GM21723 (cell line): ENCODE results near the gene RIC3.

Experiments
- ATAC-seq: cut with Tn5 transposase; IDR thresholded peaks from one replicate; pipeline ENCODE4 v1.9.1; 2021; ENCODE audit warnings: mild to moderate bottlenecking, moderate library complexity; ENCODE audit not compliant: unreplicated experiment

The RIC3 gene

DNA sequence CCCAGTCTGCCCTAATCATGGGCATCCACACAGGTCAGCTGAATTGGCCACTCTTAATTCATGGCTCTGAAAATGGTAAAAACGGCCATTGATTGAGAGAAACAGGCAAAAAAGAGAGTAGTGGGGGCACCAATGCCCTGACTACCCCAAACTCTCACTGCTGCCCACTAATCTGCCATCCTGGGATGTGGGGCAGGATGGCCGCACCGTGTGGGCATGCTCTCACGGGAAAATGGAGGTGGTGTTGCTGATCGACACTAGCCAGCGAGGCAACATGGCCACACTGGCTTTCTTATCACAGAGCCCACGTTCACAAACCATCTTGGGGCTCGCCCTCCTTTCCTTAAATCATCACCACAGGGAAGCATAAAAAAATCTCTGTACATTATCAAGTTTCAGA lies 99.1 kb downstream of the RIC3 start:
- no peak for ATAC-seq

DNA sequence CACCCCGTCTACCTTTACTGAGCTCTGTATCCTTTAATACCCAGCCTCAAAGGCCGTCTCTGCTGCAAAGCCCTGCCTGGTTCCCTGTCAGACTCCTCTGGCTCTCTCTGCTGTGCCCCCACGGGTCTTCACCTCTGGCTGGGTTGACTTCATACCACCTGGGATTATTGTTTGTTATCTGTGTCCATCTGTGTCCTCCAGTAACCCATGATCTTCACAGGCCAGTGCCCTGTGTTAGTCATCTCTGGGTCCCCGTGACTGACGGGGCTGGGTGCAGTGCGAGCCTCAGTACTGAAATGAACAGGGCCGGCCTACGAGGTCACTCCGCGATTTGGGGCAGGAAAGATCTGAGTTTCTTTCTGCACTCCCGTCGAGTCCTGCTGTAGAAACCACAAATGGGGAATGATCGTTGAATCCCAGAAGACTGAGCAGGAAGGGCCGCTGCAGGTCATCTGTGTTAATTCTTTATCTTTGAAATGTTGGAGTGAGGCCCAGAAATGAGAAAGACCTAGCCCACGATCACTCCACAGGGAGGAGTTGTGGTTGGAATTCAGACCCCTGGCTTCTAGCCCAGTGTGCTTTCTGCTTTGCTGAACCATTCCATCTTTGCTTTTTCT lies 100.1 kb downstream of the RIC3 start:
- ATAC-seq, result no peak

DNA sequence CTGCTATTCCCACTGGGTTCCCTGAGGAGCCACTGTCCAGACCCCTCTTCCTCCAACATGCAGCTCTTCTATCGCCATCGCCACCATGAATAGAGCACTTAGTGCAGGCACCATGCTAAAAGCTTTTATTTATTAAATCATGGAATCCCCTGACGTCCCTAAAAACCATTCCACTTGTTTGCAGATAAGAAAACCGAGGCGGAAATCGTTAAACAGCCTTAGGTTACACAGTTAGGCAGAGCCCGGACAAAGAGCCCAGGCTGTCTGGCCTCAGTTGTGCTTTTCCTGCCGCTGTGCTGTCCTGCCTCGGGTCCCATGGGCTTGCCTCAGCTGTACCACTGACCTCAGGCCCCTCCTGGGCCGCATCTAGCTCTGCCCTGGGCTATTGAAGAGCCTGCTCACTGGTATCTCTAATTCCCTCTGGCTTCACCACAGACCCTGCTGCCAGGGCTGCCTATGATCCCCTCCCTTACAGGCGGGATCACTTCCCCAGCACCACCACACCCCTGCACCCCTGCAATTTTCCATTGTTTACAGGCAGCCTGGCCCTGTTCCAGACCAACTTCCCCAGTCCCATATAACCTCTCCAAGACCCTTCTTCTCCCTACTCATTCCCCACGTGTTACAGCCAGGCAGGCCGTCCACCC lies 100.8 kb downstream of the RIC3 start:
- ATAC-seq, result no peak

GRCh38 chr11:8067567-8067928 lies 101.3 kb downstream of the RIC3 start:
- ATAC-seq, result no peak

GRCh38 chr11:8066911-8067455 lies 101.8 kb downstream of the RIC3 start:
- no peak for ATAC-seq

GRCh38 chr11:8066036-8066910 lies 102.6 kb downstream of the RIC3 start:
- ATAC-seq, result no peak

DNA sequence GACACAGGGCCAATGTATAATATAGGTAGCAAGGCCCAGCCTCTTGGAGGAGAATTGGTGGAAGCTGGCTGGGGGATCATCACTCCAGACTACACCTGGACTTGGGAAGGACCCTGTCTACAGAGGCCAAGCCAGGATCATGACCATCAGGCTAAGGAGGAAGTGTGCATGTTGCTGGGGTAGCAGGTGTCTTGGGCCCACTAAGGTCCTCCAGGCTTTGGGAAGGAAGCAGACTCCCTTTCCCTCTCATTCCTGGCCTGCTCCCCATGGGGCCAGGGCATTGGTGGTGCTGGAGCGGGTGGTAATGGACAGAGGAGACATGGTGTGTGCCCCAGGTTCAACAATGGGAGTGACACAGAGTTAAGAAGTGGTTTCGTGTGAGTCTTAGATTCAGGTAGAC lies 103.8 kb downstream of the RIC3 start:
- ATAC-seq, result no peak

DNA sequence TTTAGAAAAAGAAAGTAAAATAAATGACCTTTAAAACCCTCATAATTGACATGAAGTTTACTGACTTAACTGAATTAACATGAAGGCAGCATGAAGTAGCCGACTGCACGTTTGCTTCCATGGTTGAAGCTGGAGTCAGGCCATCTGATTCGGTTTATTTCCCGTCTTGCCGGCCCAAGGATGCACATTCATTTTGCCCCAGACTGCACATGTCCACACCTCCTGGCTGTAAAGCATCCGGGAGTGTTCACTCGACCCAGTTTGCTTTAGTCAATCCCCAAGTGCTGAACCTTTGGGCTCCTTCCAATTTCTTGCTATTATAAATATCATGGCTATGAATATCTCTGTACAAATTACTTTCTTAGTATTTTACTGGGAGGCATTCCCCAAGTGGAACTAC lies 105.5 kb downstream of the RIC3 start:
- no peak for ATAC-seq

DNA sequence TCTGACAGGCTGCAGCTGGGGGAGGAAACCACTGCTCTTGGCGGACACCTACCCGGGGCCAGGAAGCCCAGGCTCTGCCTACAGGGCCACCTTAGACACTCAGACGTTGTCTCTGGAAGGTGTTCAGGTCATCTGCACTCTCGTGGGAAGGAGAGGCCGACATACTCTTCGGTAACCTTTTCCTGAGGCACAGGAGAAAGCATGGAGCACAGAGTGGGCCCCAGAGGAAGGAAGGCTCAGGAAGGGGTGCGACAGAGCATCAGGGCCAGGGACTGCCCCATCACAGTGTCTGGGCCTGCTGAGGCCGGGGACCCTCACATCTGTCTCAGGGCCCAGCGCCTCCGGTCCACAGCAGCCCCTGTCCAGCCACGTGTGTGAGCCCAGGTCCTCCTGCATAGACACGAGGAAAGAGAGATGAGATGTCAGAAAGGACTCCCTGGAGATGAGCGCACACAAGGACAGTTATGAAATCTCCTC lies 106.0 kb downstream of the RIC3 start:
- ATAC-seq, result no peak

DNA sequence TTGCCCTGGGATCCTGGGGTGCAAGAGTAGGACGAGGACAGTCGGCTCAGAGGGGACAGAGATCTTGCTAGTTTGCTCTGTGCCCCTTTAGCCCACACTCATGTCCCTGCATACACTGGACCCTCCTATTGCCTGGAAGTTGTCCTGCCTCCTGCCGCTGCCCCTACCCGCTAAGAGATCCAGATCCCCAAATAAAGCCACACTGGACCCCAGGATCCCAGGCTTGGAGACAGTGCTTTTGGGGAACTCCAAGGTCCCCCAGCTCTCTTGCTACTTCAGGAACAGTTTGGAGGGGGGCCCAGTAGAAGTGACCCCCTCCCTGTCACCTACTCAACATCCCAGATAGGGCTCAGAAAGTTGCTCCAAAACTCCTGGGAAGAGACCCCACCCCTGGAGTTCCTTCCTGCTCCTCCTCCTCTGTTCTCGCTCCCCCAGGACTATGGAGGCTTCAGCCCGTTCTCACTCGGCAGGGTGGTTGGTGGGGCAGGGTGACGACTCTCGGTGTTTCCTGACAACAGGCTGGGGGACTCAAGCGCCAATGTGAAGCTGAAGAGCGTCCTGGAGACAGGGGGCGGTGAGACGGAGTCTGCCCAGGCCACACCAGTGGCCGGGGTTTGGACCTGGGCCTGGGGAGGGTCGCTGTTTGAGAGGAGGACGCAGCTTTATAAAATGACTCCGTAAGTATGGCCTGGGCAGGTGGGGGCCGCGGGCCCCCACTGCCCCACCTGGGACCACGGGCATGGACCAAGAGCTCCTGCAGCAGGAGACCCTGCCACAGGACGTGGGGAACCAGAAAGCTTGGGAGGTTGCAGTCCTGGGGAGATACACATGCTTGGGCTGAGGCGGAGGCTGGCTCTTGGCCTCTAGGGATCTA lies 107.0 kb downstream of the RIC3 start:
- ATAC-seq, result no peak

DNA sequence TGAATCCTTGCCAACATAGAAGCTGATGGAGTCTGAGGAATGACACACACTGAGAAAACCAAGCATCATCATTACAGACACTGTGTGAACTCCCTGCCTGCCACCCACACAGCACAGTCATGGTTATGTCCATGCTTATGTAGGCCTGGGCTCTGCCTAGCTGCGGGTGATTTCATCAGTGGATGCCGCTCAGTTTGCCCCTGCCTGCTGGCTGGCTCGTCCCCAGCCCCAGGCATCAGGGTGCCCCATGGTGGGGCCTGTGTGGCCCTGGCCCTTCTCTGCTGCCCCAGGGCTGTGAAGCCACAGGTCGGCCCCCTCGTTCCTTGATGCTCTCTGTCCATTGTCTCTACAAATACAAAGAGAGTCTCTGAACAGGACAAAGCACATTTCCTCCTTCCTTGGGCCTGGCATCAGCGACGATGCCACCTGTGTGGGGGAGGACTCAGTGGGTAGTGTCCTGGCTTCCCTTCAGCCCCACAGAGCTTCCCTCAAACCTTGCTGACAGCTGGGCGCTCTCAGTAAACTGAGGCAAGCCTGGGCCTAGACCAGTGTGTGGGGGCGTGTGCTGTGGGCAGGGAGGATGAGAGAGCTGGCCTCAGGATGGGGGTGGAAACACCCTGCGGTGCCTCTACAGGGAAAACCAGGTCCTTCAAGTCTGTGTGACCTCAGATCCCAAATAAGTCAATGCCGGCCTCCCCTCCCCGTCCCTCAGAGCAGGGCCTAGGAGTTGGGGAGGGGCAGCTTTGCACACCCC lies 107.8 kb downstream of the RIC3 start:
- no peak for ATAC-seq

- ATAC-seq, result no peak
Observed at GRCh38 chr11:8060146-8060719, 108.6 kb downstream of the RIC3 start.

- ATAC-seq, result no peak
Observed at GRCh38 chr11:8059571-8060011, 109.2 kb downstream of the RIC3 start.

DNA sequence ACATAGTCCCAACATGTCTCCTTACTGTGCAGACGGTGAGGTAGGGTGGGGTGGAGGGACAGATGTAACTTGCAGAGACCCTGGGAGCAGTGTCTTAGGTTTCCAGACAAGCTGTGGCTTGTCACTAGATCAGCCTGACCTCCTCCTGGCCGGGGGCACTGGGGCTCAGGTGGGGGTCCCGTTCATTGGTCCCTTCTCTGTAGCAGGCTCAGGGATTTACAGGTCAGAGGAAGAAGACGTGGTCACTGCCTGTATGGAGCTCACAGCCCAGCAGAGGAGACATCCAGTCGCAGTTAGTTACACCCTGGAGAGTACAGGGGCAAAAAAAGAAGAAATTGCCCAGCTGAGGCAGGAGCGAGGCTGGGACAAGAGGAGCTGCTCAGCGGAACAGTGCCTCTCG lies 109.8 kb downstream of the RIC3 start:
- no peak for ATAC-seq

DNA sequence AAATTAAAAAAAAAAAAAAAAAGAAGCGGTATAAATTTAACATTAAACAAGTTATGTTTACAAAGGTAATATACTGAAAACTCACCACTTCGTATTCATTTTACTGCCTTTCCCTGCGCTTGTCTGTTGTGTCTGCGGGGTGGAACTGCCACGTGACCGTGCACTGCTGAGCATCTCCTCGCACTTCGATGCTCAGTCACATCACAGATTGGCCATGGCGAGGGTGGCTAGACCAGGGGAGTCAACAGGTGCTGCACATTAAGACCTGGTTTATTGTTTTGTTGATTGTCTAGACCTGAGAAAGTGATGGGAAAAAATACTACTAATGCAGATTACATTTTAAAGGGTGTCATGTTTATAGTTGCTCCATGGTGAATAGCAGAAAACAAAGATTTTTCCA lies 110.6 kb downstream of the RIC3 start:
- ATAC-seq, result no peak

DNA sequence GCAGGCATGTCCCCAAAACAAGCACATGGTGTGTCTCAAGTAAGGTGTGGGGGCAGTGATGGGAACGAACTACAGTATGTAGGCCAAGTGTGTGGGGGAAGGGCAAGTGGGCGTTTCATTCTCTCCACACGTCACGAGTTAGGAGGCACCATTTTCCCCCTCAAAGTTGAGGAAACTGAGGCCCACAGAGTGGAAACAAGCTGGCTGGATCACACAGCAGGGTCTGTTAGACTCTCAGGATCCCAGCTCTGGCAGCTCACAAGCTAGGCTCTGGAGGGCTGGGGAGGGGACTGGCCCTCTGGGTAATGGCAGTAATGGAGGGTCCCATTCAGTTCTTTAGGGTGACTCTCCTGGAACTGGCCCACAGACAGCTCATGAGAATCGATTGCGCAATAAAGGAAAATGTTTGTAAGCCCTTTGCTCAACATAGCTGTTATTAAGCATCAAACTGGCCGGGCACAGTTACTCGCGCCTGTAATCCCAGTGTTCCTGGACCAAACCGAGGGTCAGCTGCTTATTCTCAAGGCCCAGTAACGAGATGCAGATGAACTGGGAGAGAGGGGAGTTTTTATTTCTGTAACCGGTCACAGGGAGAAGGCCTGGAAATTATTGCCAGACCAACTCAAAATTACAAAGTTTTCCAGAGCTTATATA lies 111.9 kb downstream of the RIC3 start:
- no peak for ATAC-seq
